ENCODE results near the gene FBXO41. TPM values are rescaled to one million over a fixed set of nuclear protein-coding genes. Genes with fewer than 3 reads are reported as not detected.
A peak's percentile ranks its signal among the peaks of the same experiment; 100 is the strongest.

FBXO41 gene
- total and polyA plus RNA-seq, 2 donors (not counting 3 experiments of a cell fraction or from before 2014, with no cell fraction given), result 0.88 to 1.5 TPM

DNA sequence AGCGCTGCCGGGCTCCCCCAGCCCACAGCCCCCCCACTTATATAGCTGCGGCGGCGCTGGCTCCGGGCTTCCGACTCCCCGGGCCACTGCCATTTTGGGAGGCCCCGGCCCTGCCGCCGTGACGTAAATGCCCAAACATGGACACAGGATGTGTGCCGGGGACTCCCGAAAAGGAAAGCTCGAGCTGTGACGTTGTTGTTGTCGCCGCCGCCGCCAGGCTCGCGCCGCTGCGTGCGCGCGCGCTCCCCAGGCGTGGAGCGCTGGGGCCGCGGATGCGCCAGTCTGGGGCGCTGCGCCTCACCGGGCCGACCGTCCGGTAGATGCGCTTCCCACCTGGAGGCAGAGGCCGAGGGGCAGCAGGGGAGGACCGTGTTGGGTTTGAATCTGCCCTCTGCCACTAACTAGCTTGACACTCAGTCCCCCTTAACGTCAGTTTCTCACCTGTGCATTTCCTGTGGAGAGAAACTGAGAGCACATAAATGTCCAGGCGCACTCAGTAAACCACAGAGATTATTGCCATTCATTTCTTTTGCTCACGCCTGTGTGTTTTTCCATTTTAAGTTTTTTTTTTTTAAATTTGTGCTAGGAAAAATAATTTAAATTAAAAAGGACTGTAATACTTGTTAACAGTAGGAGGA is 9.4 kb upstream of the FBXO41 start, which contains the start of gene EGR4:
Gene EGR4 (minus strand): TSS at position 15 of the 638 bp plus-strand sequence. CDS start 231 bp downstream, outside the sequence.
- dilution Hi-C loops (cut with MboI; ENCODE audit: extremely low pct_ligation_motif_present, low sequenced_read_pairs), result no loop called here
- CTCF ChIA-PET, result interaction anchor here (1.3 kb wide), 1 partner anchor 30 kb away, joined by 4 read pairs; no protein-coding TSS in a partner anchor
- no peak for TF ChIP-seq POLR2A (IDR thresholded peaks at IDR 0.05; ENCODE audit: low read depth, low read length)
- TF ChIP-seq, protein P1, sequence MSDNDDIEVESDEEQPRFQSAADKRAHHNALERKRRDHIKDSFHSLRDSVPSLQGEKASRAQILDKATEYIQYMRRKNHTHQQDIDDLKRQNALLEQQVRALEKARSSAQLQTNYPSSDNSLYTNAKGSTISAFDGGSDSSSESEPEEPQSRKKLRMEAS (IDR thresholded peaks at IDR 0.05; ENCODE audit: insufficient read depth, insufficient read length), result no peak
- TF ChIP-seq, protein P2, sequence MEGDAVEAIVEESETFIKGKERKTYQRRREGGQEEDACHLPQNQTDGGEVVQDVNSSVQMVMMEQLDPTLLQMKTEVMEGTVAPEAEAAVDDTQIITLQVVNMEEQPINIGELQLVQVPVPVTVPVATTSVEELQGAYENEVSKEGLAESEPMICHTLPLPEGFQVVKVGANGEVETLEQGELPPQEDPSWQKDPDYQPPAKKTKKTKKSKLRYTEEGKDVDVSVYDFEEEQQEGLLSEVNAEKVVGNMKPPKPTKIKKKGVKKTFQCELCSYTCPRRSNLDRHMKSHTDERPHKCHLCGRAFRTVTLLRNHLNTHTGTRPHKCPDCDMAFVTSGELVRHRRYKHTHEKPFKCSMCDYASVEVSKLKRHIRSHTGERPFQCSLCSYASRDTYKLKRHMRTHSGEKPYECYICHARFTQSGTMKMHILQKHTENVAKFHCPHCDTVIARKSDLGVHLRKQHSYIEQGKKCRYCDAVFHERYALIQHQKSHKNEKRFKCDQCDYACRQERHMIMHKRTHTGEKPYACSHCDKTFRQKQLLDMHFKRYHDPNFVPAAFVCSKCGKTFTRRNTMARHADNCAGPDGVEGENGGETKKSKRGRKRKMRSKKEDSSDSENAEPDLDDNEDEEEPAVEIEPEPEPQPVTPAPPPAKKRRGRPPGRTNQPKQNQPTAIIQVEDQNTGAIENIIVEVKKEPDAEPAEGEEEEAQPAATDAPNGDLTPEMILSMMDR (IDR thresholded peaks at IDR 0.05; ENCODE audit: extremely low read depth in 1 of 2, insufficient read depth in 1 of 2, low read depth in 1 of 2, low read length in 2 of 2), result no peak
- TF ChIP-seq FOS (IDR thresholded peaks at IDR 0.05; ENCODE audit: borderline replicate concordance, insufficient read depth, low read length), result no peak
- TF ChIP-seq JUN (IDR thresholded peaks at IDR 0.05; ENCODE audit: borderline replicate concordance, insufficient read depth, insufficient read length, low read depth), result no peak
- TF ChIP-seq EZH2 (IDR thresholded peaks at IDR 0.05; ENCODE audit: borderline replicate concordance, low read depth, low read length, severe bottlenecking), result no peak
- no peak for TF ChIP-seq GATA2 (IDR thresholded peaks at IDR 0.05; ENCODE audit: insufficient read depth, insufficient read length, low read depth, low read length)
- TF ChIP-seq MYC (IDR thresholded peaks at IDR 0.05; ENCODE audit: low read depth, low read length), result no peak
- TF ChIP-seq POLR2AphosphoS5 (IDR thresholded peaks at IDR 0.05; ENCODE audit: insufficient read depth, low read depth, low read length), result no peak

More for the DNA sequence above, 9.4 kb upstream of the FBXO41 start, which contains the start of gene EGR4:
- peak; percentile 28 for DNase-seq (ENCODE audit: low read depth, low spot score)
- Histone ChIP-seq H3K27me3 (ENCODE audit: control insufficient read depth in 2 of 2, insufficient read depth in 2 of 2, low read length in 2 of 2) (peaks cover 49 to 82% of the 10 kb centered on the region in 2 experiments), H3K36me3 (ENCODE audit: control insufficient read depth in 2 of 2, extremely low read depth in 1 of 2, insufficient read depth in 2 of 2, low read length in 2 of 2) (no peaks in the 10 kb centered on the region), H3K4me3 (replicated peaks in 1 of 3; ENCODE audit: insufficient read depth in 1 of 3, low read depth in 1 of 3, low read length in 3 of 3) (peak within 1 kb of the TSS; percentile 7 to 31 (median 18)), H3K79me2 (ENCODE audit: control insufficient read depth, insufficient read depth, low read length) (no peaks in the 10 kb centered on the region), H3K4me2 (ENCODE audit: insufficient read depth, low read length) (peak within 1 kb of the TSS; percentile 60), H3K4me1 (ENCODE audit: control insufficient read depth, extremely low read depth, insufficient read depth, low read length) (no peaks in the 10 kb centered on the region), H3K9me3 (replicated peaks; ENCODE audit: control insufficient read depth, insufficient read depth, low read length) (no peaks in the 10 kb centered on the region), H3K9me1 (replicated peaks; ENCODE audit: control insufficient read depth, extremely low read depth, insufficient read depth, low read length) (no peaks in the 10 kb centered on the region), H3K27ac (ENCODE audit: insufficient read depth, low read depth, low read length) (no peak within 1 kb of the TSS), H4K20me1 (replicated peaks; ENCODE audit: control insufficient read depth, extremely low read depth, insufficient read depth, low read length) (no peaks in the 10 kb centered on the region), H3K9ac (replicated peaks; ENCODE audit: extremely low read depth, insufficient read depth, low read length) (no peak within 1 kb of the TSS), H2AFZ (ENCODE audit: low read depth, low read length) (no peak within 1 kb of the TSS)
- no TSS peak for BruUV-seq (replicated peaks)
- POLR2A ChIA-PET, result no interaction called here
- no peak for FAIRE-seq
- intact Hi-C loops (cut with micrococcal nuclease), result no loop called here
